HG03066 (cell line): ENCODE results near the gene SCAP.
"Not testable (repeated sequence)": the region's sequence is repeated elsewhere in the genome, so short reads cannot be mapped to it uniquely, and the experiment has no call there.

ENCODE experiments used
- ATAC-seq: cut with Tn5 transposase; IDR thresholded peaks from one replicate; pipeline ENCODE4 v1.9.1; 2021; ENCODE audit warnings: low read depth; ENCODE audit not compliant: unreplicated experiment

The SCAP gene

DNA sequence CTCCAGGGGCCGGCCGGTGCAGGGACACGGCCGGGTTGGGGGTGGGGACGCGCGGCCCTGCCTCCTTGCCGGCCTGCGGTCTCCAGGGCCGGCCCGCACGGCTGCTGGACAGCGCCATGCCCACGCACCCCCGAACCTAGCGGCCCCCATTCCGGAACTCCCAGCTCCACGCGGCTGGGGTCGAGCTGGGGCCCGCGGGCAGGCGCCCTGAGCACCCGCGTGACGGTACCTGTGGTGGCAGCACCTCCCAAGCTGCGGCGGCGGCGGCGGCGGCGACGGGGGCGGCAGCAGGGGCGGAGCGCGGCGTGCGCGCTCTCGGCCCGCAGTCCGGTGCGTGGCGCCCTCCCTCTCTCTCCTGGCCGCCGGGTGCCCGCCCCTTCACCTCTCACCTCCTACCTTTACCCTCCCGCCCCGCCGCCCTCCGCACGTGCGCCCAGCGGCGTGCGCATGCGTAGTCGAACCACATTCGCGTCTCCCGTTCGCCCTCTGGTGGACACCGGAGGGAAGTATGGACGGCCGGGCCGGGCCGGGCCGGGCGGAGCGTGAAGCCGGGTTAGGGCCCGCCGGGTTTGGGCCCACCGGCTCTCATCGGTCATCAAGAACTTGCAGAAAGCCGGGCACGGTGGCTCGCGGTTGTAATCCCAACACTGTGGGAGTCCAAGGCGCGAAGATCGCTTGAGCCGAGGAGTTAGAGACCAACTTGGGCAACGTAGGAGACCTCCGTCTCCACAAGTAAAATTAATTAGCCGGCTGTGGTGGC is at the start of gene SCAP:
Gene SCAP, minus strand, starts transcription at position 372 of the 760 bp plus-strand sequence. CDS start 32,948 bp downstream, outside the sequence.
- peak; percentile 87 for ATAC-seq

DNA sequence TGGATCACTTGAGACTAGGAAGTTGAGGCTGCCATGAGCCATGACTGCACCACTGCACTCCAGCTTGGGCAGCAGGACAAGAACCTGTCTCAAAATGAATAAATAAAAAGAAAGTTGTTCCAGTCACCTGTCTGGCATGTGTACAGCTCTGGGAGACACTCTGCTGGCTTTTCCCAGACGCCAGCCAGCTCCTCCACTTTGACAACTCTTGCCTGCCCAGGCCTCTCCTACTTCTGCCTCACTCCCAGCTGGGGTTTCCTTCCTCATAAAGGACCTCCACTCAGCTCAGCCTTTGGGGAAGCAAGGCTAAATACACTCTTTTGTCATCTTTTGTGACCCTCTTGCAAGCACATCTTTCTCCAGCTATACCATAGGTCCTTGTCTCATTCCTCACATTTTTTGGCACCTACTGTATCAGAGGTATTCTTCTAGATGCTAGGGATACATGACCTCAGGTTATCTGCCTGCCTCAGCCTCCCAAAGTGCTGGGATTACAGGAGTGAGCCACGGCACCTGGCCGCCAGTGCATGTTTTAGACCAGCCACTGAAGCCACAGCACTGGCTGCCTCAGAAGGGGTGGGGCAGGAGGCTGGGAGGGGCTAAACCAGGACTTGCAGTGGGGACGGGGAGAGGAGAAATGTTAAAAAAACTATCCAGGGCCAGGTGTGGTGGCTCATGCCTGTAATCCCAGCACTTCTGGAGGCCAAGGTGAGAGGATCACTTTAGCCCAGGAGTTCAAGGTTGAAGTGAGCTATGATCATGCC is 47.8 kb upstream of the SCAP start:
- no peak for ATAC-seq

DNA sequence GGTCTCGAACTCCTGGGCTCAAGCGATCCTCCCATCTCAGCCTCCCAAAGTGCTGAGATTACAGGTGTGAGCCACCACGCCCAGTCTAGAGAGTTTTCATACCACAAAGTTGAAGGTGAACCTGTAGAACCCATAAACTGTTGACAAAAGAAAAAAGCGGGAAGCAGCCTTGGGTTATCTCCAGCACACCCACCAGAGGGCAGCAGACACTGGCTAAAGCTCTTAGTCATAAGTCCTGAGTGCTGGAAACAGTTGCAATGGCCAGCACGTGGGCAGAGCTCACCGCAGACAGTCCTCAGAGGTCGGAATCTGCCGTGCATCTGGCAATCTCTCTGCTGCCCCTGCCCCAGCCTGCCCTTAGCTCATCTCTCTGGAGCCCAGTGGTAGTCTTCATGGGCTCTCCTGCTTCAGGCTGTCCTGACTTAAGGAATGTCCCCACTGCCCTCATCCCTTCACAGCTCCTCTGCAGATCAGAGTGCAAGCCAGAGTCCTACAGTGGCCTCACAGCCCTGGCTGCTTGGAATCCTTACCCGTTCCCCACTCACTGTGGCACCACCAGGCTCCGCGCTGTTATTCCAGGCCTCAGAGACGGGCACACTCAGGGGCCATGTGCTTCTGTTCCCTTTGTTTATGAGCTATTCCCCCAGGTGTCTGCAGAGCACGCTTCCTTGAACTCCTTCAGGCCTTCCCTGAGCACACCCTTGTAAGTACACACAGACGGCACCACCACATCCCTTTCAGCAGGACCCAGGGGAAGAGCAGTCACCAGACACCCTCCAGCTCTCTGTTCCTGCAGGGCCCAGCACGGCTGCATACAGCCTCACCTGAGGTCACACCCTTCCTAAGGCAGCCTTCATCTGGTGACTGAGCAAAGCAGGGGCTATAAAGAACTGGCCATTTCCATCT is 46.6 kb upstream of the SCAP start:
- ATAC-seq, result peak; percentile 88

DNA sequence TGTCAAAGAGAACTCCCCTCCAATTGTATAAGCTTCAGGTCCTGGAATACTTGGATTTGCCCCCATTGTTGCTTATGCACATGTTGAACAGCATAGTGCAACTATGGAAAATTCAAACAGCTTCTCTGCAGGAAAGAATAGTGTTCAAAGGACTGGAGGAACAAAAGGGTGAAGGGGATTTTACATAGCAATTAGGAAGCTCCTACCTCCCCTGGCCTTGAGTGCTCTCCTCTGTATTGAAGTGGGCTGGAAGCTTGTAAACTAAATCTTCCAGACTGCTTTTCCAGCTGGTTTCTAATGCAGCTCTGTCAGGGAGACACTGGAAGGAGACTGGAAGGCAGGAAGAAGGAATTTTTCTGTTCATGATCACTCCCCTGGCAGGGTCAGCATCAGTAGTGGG is 45.0 kb upstream of the SCAP start:
- no peak for ATAC-seq

DNA sequence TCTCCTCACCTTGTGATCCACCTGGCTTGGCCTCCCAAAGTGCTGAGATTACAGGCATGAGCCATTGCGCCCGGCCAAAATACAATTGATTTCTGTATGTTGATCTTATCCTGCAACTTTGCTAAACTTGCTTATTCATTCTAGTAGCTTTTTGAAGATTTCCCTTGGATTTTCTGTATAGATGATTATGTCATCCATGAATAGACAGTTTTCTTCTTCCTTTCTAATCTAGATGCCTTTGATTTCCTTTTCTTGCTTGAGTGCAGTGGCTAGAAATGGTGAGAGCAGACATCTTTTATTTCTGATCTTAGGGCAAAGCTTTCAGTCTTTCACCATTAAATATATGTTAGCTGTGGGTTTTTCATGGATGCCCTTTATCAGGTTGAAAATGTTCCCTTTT is 42.2 kb upstream of the SCAP start:
- ATAC-seq, result no peak

DNA sequence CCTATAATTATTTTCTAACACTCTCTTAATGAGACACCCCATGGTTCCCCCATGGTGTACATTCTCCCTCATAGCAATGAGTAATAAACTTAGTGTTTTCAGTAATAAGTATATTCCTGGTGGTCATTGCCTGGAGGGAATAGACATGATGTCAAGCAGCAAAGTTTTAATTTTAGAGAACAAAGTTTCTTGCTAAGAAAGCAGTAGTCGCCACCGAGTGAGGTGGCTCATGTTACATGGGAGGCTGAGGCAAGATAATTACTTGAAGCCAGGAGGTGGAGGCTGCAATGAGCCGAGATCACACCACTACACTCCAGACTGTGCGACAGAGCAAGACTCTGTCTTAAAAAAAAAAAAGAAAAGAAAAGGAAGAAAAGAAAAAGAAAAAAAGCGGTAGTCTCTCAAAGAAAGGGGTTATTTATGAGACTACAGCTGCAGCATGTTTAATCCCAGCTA is 40.2 kb upstream of the SCAP start:
- no peak for ATAC-seq

DNA sequence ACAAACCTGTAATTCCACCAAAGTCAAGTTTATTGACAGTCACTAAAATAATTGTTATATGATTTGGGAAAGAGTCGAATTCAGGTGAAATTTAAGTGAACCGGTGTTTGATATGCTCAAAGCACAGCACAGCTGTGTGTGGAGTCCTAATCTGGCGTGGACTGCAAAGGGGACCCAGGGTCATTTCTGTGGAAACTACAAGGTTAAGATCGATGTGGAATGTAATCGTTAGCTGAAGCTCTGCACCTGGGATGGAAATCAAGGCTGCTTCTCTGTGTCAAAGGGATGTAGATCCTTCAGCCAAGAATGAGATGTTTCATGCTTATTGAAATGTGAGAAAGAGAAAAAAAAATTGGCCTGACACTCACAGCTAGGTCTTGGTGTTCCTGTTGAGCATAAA is 39.4 kb upstream of the SCAP start:
- ATAC-seq, result no peak

DNA sequence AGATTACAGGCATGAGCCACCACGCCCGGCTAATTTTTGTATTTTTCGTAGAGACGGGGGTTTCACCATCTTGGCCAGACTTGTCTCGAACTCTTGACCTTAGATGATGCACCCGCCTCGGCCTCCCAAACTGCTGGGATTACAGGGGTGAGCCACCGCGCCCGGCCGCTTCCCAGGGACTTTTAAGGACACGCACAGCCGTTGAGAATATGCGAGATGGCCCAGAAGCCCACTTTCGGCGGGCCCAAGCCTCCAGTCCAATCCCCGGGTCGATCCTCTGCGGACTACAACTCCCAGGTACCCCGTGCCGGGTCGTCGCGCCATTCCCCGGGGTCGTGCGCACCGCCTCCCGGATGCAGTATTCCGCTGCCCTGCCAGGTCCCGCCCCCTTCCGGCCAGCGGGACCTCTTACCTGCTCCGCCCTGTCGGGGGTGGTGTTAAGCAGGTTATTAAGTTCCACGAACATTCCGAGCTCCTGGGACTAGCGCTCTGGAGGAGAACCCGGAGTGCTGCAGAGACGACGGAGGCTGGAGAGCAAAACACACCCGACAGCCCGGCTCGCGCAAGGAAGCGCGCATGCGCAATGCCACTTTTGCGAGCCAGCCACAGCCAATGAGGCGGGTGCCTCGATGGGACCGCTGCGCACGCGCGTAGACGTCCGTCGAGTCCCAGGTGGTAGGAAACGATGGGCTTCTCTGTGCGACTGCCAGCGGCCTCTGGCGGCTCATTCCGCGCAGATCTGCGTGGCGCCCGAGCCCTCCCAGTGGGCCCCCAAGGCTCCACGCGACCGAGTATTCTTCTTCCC is 37.6 kb upstream of the SCAP start, which contains the start of gene ELP6:
Gene ELP6, minus strand, starts transcription at position 588 of the 805 bp plus-strand sequence. Its CDS starts 122 bp downstream, at position 466.
- peak; percentile 95 for ATAC-seq

DNA sequence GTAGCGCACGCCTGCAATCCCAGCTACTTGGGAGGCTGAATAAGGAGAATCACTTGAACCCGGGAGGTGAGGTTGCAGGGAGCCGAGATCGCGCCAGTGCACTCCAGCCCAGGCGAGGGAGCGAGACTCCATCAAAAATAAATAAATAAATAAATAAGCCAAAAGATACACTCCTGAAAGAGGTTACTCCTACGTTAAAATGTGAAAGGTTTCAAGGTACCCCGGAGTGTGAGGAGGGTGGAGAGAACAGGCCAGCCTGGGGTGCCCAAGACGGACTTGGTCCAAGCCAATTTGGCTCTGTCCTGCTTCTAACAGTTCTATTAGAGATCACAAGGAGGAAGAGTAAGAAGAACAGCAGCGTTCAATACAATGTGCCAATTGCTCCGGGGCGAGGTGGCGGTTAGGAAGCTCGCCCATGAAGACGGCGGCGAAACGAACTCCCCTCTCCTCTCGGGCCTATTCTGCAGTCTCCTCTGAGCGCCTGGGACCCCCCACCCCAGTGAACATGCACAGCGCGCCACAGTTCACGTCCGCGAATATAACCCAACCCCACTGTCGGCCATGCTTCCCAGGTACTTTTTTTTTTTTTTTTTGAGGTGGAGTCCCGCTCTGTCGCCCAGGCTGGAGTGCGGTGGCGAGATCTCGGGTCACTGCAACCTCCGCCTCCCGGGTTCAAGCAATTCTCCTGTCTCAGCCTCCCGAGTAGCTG is 36.8 kb upstream of the SCAP start:
- no peak for ATAC-seq

DNA sequence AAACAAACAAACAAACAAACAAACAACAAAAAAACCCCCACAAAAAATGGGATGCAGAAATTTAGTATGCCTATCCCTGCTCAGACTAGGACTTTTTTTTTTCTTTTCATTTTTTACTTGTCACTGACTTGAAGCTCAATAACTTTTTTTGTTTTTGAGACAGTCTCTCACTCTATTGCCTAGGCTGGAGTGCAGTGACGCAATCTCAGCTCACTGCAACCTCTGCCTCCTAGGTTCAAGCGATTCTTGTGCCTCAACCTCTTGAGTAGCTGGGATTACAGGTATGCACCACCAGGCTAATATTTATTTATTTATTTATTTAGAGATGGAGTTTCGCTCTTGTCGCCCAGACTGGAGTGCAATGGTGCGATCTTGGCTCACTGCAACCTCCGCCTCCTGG is 29.5 kb upstream of the SCAP start:
- not testable (repeated sequence) for ATAC-seq

DNA sequence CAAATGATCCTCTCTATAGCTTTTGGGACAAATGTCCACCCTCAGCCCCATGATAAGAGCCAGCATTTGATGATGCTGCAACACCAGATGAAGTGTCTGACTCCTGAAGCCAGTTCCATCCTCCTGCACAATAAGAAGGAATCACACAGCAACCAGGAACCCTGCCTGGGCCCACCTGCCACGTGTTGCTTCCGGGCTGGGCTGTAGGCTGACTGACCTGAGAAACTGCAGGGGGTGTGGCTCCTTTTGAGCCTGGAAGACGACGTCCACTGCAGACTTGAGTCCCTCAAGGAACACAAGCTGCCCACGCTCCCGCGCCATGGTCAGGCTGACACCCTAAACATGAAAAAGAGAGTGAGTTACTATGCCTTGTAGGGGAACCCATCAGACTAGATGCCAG is 28.4 kb upstream of the SCAP start:
- no peak for ATAC-seq

DNA sequence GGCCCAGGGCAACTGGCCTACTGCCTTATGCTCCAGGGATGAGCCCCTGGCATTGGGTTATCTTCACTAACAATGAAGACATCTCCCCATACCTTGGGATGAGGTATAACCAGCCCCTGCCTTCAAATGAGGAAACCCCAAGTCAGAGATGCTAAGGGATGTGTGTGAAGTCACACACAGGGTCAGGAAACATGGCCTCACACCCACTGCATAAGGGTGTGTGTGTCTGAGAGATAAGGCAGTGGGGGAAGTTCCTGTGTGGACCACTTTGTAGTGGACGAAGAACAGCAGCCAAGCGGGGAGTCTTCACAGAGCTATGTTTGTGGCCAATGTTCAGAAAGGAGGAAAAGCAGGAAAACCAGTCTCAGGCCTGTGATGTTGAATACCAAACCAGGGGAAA is 27.3 kb upstream of the SCAP start:
- no peak for ATAC-seq

DNA sequence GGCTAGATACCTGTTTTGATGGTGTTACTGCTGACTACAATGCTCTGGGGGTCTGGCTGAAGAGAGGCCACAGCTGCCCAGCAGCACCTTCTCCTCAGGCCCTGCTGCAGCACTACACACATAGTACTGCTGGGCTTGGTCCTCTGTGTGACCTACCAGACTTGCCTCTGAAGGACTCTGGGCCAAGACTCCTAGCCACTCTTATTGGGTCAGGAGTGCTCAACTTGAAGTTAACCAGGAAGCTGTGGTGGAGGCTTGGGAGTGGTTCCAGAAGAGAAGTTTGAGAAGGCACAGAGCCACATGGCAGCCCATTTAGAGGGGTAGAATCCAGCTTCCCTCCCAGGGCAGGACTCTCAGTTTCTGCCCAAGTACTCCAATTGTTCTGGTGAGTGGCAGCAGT is 21.2 kb upstream of the SCAP start:
- ATAC-seq, result no peak

DNA sequence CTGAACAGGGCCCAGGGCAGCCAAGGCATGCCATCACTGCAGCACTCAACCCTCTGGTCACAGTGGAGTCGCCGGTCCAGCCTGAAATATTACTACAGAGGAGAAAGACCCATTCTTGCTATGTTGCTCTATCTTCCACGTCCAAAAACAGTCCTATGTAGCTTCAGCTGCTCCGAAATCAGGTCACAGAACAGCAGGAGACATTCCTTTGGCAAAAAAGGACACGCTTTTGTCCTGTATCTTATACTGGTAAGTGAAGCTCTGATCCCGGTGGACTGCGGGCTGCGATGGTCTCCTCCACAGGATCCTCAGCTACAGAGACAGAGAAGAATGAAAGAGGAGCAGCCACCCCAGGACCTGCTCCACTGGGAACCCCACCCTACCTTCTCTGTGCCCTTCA is 20.1 kb upstream of the SCAP start:
- ATAC-seq, result no peak

DNA sequence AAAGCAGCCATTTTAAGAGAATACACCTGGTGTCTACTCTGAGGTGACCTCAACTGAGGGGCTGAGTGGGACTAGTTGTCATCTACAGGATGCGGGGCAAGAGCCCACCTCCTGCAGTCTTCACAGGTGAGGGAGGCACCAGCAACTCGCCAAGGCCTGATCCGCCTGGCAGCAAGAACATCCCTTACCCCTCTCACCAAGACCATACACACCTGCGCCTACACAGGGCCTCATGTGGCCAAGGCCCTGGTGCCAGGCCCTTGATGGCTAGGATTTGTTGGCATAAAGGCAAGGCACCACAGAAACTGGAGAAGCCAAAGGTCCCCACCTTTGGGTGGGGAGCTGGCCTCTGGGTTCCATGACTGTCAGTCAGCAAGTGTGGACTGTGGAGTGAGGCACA is 19.4 kb upstream of the SCAP start:
- no peak for ATAC-seq

DNA sequence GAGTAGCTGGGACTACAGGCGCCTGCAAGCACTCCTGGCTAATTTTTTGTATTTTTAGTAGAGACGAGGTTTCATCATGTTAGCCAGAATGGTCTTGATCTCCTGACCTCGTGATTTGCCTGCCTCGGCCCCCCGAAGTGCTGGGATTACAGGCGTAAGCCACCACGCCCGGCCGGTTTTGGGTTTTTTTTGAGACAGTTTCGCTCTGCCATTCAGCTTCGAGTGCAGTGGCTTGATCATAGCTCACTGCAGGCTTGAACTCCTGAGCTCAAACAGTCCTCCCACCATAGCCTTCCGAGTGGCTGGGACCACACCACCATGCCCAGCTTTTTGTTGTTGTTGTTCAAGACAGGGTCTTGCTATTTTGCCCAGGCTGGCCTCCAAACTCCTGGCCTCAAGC is 16.0 kb upstream of the SCAP start:
- no peak for ATAC-seq

DNA sequence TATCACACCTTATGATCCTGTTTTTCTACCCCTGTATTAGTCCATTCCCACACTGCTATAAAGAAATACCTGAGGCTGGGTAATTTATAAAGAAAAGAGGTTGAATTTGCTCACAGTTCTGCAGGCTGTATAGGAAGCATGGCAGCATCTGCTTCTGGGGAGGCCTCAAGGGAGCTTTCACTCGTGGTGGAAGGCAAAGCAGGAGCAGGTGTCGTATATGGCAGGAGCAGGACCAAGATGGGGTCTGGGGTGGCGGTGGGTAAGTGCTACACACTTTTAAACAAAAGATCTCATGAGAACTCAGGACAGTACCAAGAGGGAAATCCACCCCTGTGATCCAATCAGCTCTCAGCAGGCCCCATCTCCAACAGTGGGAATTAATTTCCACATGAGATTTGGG is 15.4 kb upstream of the SCAP start:
- ATAC-seq, result no peak

DNA sequence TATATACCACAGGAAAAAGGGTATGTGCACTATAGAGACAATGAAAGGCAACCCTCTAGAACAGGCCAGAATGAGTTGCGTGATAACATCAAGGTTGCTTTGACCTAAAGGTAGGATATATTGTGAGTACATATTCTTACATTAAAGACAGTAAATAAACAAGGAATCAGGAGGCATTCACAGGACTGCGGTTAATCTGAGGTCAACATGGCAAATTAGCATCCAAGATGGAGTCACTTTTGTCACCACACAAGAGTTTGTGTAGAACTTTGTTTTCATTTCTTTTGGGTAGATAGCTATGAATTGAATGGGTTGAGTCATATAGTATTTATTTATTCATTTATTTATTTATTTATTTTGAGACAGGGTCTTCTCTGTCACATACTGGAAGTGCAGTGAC is 11.5 kb upstream of the SCAP start:
- no peak for ATAC-seq

DNA sequence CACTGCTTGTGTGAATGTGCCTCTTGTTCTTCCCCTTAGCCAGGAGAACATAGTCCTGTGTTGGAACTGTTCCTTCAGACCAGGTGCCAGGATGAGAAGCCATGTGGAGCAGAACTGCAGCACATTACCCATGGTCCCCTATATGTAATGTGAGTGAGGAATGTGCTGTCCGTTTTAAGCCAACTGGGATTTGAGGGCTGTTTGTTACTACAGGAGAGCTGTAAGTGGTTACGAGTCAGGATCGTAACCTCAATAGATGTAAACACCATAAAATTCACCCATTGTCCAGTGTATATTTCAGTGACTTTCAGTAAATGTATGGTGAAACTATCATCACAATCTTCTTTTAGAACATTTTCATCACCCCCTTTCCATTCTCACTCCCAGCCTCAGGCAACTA is 10.1 kb upstream of the SCAP start:
- no peak for ATAC-seq
